Erythroblast (primary cell): ENCODE measurements around the gene ERCC8.

Source experiments
- GATA1 ChIP-seq: IDR thresholded peaks from 2 replicates; pipeline ENCODE4 v1.6.1; 2011; ENCODE audit warnings: low read depth, mild to moderate bottlenecking, control low read depth, low read length, moderate library complexity
- POLR2A ChIP-seq: IDR thresholded peaks from 2 replicates; pipeline ENCODE4 v1.6.1; 2011; ENCODE audit warnings: mild to moderate bottlenecking, low read length

- TF ChIP-seq POLR2A: no peak
- TF ChIP-seq GATA1: no peak
Observed at GRCh38 chr5:60927450-60927849, 17.4 kb downstream of the ERCC8 start.
